Endothelial cell of umbilical vein (primary cell): ENCODE data around the gene SLC25A13.

Source experiments
- EZH2 ChIP-seq: IDR thresholded peaks from 2 replicates; pipeline ENCODE4 v1.6.1; 2012; ENCODE audit warnings: borderline replicate concordance, low read depth, mild to moderate bottlenecking, moderate library complexity, low read length, inconsistent platforms; ENCODE audit not compliant: severe bottlenecking
- JUN ChIP-seq: IDR thresholded peaks from 2 replicates; pipeline ENCODE4 v1.6.1; 2011; ENCODE audit warnings: borderline replicate concordance, low read depth; ENCODE audit not compliant: insufficient read length, insufficient read depth
- POLR2A ChIP-seq: IDR thresholded peaks from 2 replicates; pipeline ENCODE4 v1.6.1; 2012; ENCODE audit warnings: low read depth, mild to moderate bottlenecking, control low read depth, low read length
- POLR2AphosphoS5 ChIP-seq: IDR thresholded peaks from 2 replicates; pipeline ENCODE4 v1.6.1; 2012; ENCODE audit warnings: low read depth, mild to moderate bottlenecking, control low read depth, low read length, moderate library complexity; ENCODE audit not compliant: insufficient read depth
- TF ChIP-seq, protein P1 (sequence below), 2 donors: IDR thresholded peaks; 1 replicate in 1 of 2; 2 replicates in 1 of 2; pipeline ENCODE4 v1.5.1; 2011; ENCODE audit warnings: low read length in 2 of 2, mild to moderate bottlenecking in 2 of 2, moderate library complexity in 2 of 2, control low read depth in 1 of 2, inconsistent platforms in 1 of 2, low read depth in 1 of 2; ENCODE audit not compliant: insufficient read depth in 1 of 2; ENCODE audit errors: extremely low read depth in 1 of 2
- TF ChIP-seq, protein P2 (sequence below): IDR thresholded peaks from 2 replicates; pipeline ENCODE4 v1.6.1; 2011; ENCODE audit not compliant: insufficient read depth, insufficient read length

DNA sequence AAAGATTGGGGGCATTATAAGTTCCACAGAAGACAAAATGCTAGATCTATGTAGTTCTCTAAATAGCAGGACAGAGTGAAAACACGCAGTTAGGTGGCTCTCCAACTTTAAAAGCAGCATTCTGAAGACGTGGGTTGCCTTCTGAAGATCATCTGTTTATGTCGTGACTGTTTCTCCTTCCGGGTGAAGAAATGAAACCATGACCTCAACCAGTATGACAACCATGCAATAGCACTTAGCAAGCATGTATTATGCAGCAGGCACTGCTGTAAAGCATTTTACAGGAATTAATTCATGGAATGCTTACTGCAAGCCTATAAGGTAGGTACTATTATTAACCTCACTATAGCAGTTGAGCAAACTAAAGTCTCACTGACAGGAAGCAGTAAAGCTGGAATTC lies 125.2 kb downstream of the SLC25A13 start:
- TF ChIP-seq, protein P1, sequence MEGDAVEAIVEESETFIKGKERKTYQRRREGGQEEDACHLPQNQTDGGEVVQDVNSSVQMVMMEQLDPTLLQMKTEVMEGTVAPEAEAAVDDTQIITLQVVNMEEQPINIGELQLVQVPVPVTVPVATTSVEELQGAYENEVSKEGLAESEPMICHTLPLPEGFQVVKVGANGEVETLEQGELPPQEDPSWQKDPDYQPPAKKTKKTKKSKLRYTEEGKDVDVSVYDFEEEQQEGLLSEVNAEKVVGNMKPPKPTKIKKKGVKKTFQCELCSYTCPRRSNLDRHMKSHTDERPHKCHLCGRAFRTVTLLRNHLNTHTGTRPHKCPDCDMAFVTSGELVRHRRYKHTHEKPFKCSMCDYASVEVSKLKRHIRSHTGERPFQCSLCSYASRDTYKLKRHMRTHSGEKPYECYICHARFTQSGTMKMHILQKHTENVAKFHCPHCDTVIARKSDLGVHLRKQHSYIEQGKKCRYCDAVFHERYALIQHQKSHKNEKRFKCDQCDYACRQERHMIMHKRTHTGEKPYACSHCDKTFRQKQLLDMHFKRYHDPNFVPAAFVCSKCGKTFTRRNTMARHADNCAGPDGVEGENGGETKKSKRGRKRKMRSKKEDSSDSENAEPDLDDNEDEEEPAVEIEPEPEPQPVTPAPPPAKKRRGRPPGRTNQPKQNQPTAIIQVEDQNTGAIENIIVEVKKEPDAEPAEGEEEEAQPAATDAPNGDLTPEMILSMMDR (IDR thresholded peaks at IDR 0.05; ENCODE audit: extremely low read depth in 1 of 2, insufficient read depth in 1 of 2, low read depth in 1 of 2, low read length in 2 of 2): no peak
- TF ChIP-seq POLR2AphosphoS5 (no peak), JUN (no peak), POLR2A (no peak), EZH2 (no peak)
- TF ChIP-seq, protein P2, sequence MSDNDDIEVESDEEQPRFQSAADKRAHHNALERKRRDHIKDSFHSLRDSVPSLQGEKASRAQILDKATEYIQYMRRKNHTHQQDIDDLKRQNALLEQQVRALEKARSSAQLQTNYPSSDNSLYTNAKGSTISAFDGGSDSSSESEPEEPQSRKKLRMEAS: no peak
